K562 (cell line): ENCODE measurements around the gene ZBTB9. TPM values are rescaled to one million over a fixed set of nuclear protein-coding genes. Genes with fewer than 3 reads are reported as not detected.

Experiments
- CHD4 ChIP-seq: fragments of 200-600 bp; sonication (generic); IDR thresholded peaks from 3 replicates; pipeline ENCODE4 v1.6.1; 2012; ENCODE audit warnings: low read depth, mild to moderate bottlenecking, mixed read lengths, low read length, inconsistent platforms; ENCODE audit not compliant: insufficient read depth, insufficient replicate concordance, poor library complexity, severe bottlenecking
- CREB1 ChIP-seq, 2 experiments: sonication (generic) in 1 of 2; formaldehyde crosslinking in 1 of 2; IDR thresholded peaks; 2 replicates each; pipeline versions ENCODE4 v1.6.1 to v1.8.0; 2012 to 2022; ENCODE audit warnings: inconsistent platforms in 1 of 2, mild to moderate bottlenecking in 1 of 2, missing genetic modification reagents in 1 of 2, moderate library complexity in 1 of 2
- CSDE1 ChIP-seq, 2 experiments: fragments of 450-650 bp; IDR thresholded peaks; 2 replicates each; pipeline ENCODE4 v1.6.1; 2016; ENCODE audit warnings: mild to moderate bottlenecking in 1 of 2
- CTCFL ChIP-seq: IDR thresholded peaks from 2 replicates; pipeline ENCODE4 v1.6.1; 2011; ENCODE audit warnings: borderline replicate concordance, low read depth, mild to moderate bottlenecking, moderate library complexity, low read length; ENCODE audit not compliant: insufficient read depth, poor library complexity, severe bottlenecking
- EWSR1 ChIP-seq: fragments of 450-650 bp; IDR thresholded peaks from 2 replicates; pipeline ENCODE4 v1.6.1; 2018; ENCODE audit warnings: borderline replicate concordance, mild to moderate bottlenecking, low read depth, moderate library complexity; ENCODE audit not compliant: partially characterized antibody
- FOXA3 ChIP-seq, 2 experiments: fragments of 450-650 bp in 1 of 2; sonication (generic) in 1 of 2; formaldehyde crosslinking; IDR thresholded peaks in 1 of 2; conservative IDR thresholded peaks in 1 of 2; 2 replicates each; pipeline versions ENCODE4 v1.4.0 to v1.8.0; 2020 to 2022; ENCODE audit warnings: mild to moderate bottlenecking in 2 of 2, missing genetic modification reagents in 1 of 2
- JUN ChIP-seq, 2 experiments: sonication (generic) in 1 of 2; formaldehyde crosslinking in 1 of 2; IDR thresholded peaks; 2 replicates each; pipeline versions ENCODE4 v1.6.1 to v1.8.0; 2012 to 2022; ENCODE audit warnings: borderline replicate concordance in 2 of 2, mild to moderate bottlenecking in 2 of 2, improper control_type of control experiment in 1 of 2, low read depth in 1 of 2, low read length in 1 of 2, missing genetic modification reagents in 1 of 2
- PHTF2 ChIP-seq: fragments of 250-450 bp; sonication (Bioruptor Pico); IDR thresholded peaks from 2 replicates; pipeline ENCODE4 v1.5.0; 2021; ENCODE audit warnings: mild to moderate bottlenecking
- RHOXF2B ChIP-seq: fragments of 250-450 bp; sonication (Bioruptor Pico); conservative IDR thresholded peaks from 2 replicates; pipeline ENCODE4 v1.5.1; 2021
- SMARCE1 ChIP-seq: fragments of 450-650 bp; IDR thresholded peaks from 2 replicates; pipeline ENCODE4 v1.7.1; 2016; ENCODE audit warnings: mild to moderate bottlenecking
- SRF ChIP-seq, 2 experiments: fragments of 250-450, 450-650 bp in 1 of 2; sonication (Bioruptor Pico) in 1 of 2; sonication (generic) in 1 of 2; formaldehyde crosslinking; IDR thresholded peaks; 2 replicates each; pipeline versions ENCODE4 v1.5.0 to v1.5.1; 2020 to 2022; ENCODE audit warnings: mild to moderate bottlenecking in 1 of 2, missing genetic modification reagents in 1 of 2
- ZFP1 ChIP-seq: fragments of 450-650 bp; formaldehyde crosslinking; IDR thresholded peaks from 2 replicates; pipeline ENCODE4 v1.4.0; 2020; ENCODE audit warnings: mild to moderate bottlenecking, mixed read lengths
- ZNF121 ChIP-seq: sonication (generic); formaldehyde crosslinking; conservative IDR thresholded peaks from 2 replicates; pipeline ENCODE4 v1.8.0; 2022; ENCODE audit warnings: missing genetic modification reagents
- ZNF282 ChIP-seq: sonication (generic); formaldehyde crosslinking; IDR thresholded peaks from 2 replicates; pipeline ENCODE4 v1.8.1; 2023; ENCODE audit warnings: missing genetic modification reagents
- ZNF431 ChIP-seq: sonication (generic); formaldehyde crosslinking; IDR thresholded peaks from 2 replicates; pipeline ENCODE4 v1.8.0; 2022; ENCODE audit warnings: mild to moderate bottlenecking, missing genetic modification reagents
- ZNF444 ChIP-seq: fragments of 250-450 bp; sonication (Bioruptor Pico); IDR thresholded peaks from 2 replicates; pipeline ENCODE4 v1.4.0; 2020; ENCODE audit warnings: mild to moderate bottlenecking, moderate library complexity
- polyA plus RNA-seq, 8 experiments: library from polyadenylated mRNA; depleted of rRNA in 4 of 8; stranded (reverse) in 5 of 8; unstranded in 3 of 8; fragments of >200 nt; fragmentation: Nextera tagmentation in 2 of 8; fragmentation: Illumina TruSeq in 1 of 8; extraction: Ambion mirVana in 2 of 8; extraction: Trizol in 1 of 8; gene quantifications; 2 replicates each; pipeline versions ENCODE4 v1.2.1 to v1.2.3, GENCODE V29; 2011 to 2014; ENCODE audit warnings: inconsistent platforms in 1 of 8, missing spikeins in 1 of 8
- total RNA-seq, 7 experiments: library from RNA; depleted of rRNA in 6 of 7; stranded (reverse); fragments of >200 nt in 6 of 7; fragmentation: Illumina TruSeq in 2 of 7; extraction: Trizol in 2 of 7; gene quantifications; 2 replicates each; pipeline versions ENCODE4 v1.2.1 to v1.2.3, GENCODE V29; 2011 to 2021; ENCODE audit warnings: low replicate concordance in 1 of 7
- TF ChIP-seq, protein P1 (sequence below): fragments of 450-650 bp; formaldehyde crosslinking; IDR thresholded peaks from 2 replicates; pipeline ENCODE4 v1.4.0; 2020; ENCODE audit warnings: mild to moderate bottlenecking, moderate library complexity
- TF ChIP-seq, protein P2 (sequence below): fragments of 450-650 bp; formaldehyde crosslinking; conservative IDR thresholded peaks from 2 replicates; pipeline ENCODE4 v1.4.0; 2022; ENCODE audit warnings: mild to moderate bottlenecking, missing genetic modification characterization

ZBTB9 gene
- total and polyA plus RNA-seq, 9 of the 15 experiments (the other 6 are each of a cell fraction or from before 2014, with no cell fraction given) = 1.9 to 19.5 (median 10.4) TPM

DNA sequence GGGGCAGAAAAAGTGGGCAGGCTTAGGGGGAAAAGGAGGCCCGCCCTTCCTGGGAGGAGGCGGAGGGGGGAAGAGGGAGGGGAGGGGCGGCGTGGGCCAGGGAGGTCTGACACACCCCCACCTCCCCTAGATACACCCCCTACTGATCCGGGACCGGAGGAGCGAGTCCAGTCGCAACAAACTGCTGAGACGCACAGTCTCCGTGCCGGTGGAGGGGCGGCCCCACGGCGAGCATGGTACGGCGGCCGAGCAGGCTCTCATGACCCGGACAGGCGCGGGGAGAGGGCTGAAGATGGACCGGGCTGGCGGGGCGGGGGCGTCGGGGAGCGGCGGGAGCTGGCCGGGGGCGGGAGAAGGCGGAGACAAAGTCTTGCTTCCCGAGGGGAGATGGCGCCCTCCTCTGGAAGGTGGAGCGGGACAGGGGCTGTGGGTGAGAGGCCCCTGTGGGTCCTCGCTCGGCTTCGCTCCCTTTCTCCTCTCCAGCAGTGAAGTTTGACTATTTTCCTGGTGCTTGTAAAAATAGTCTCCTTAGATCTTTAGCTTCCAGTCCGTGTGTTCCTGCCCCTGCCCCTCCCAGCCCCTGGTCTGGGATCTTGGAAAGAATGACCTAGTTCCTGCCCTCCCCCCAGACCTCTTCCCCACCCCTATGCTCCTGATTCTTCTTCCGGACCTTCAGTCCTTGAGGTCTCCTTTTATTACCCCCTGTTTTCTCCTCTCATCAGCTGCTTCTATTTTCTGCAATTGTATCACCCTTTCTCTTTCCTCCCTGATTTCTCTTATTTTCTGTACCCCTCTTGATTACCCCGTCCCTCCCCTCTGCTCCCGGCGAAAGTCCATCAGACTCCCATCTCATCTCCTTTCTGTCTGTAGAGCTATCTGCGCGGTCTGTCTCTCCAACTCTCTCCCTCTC, 28.5 kb upstream of the ZBTB9 start (continued):
- TF ChIP-seq, protein P1, sequence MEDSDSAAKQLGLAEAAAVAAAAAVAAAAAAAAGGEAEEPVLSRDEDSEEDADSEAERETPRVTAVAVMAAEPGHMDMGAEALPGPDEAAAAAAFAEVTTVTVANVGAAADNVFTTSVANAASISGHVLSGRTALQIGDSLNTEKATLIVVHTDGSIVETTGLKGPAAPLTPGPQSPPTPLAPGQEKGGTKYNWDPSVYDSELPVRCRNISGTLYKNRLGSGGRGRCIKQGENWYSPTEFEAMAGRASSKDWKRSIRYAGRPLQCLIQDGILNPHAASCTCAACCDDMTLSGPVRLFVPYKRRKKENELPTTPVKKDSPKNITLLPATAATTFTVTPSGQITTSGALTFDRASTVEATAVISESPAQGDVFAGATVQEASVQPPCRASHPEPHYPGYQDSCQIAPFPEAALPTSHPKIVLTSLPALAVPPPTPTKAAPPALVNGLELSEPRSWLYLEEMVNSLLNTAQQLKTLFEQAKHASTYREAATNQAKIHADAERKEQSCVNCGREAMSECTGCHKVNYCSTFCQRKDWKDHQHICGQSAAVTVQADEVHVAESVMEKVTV (CRISPR knock-in tag) = peak; percentile 55
- TF ChIP-seq CTCFL = peak; percentile 63
- TF ChIP-seq ZNF282 = no peak
- TF ChIP-seq ZNF431 (CRISPR knock-in tag) = peak; percentile 65; the same call in 1 of the 2 replicates
- TF ChIP-seq ZFP1 (CRISPR knock-in tag) = no peak
- no peak for TF ChIP-seq EWSR1
- TF ChIP-seq ZNF444 (CRISPR knock-in tag) = 0 out of 2 replicates have a peak, but pooled peaks have one; percentile 46
- no peak; a peak in 1 of 4 replicates for TF ChIP-seq SRF (CRISPR knock-in tag; IDR thresholded peaks at IDR 0.05)
- no peak for TF ChIP-seq CSDE1 (IDR thresholded peaks at IDR 0.05)
- TF ChIP-seq, protein P2, sequence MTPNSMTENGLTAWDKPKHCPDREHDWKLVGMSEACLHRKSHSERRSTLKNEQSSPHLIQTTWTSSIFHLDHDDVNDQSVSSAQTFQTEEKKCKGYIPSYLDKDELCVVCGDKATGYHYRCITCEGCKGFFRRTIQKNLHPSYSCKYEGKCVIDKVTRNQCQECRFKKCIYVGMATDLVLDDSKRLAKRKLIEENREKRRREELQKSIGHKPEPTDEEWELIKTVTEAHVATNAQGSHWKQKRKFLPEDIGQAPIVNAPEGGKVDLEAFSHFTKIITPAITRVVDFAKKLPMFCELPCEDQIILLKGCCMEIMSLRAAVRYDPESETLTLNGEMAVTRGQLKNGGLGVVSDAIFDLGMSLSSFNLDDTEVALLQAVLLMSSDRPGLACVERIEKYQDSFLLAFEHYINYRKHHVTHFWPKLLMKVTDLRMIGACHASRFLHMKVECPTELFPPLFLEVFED (CRISPR knock-in tag) = 0 out of 2 replicates have a peak, but pooled peaks have one; percentile 17
- TF ChIP-seq ZNF121 = no peak
- TF ChIP-seq PHTF2 = no peak
- no peak for TF ChIP-seq RHOXF2B (CRISPR knock-in tag)
- peak in 1 of 2 experiments; percentile 67; a peak in 1 of 4 replicates for TF ChIP-seq FOXA3 (CRISPR knock-in tag; conservative IDR thresholded peaks at IDR 0.05 in 1 of 2, IDR thresholded peaks at IDR 0.05 in 1 of 2)
- TF ChIP-seq CHD4 = peak; percentile 1
- peak; percentile 50; the same call in 1 of the 2 replicates for TF ChIP-seq CREB1 (IDR thresholded peaks at IDR 0.05)
- peak; percentile 69; the same call in 1 of the 2 replicates for TF ChIP-seq CREB1 (CRISPR knock-in tag; IDR thresholded peaks at IDR 0.05)
- TF ChIP-seq JUN (IDR thresholded peaks at IDR 0.05; ENCODE audit: borderline replicate concordance, low read depth, low read length) = peak; percentile 46
- no peak; the same call in 1 of the 2 replicates for TF ChIP-seq JUN (CRISPR knock-in tag; IDR thresholded peaks at IDR 0.05; ENCODE audit: borderline replicate concordance)
- TF ChIP-seq SMARCE1 = no peak
